Spleen (tissue), 11 donors: ENCODE results near the gene SERPINE1. TPM values are rescaled to one million over a fixed set of nuclear protein-coding genes. Genes with fewer than 3 reads are reported as not detected.
"Not testable (repeated sequence)": the region's sequence is repeated elsewhere in the genome, so short reads cannot be mapped to it uniquely, and the experiment has no call there.

Experiments
- DNase-seq: peaks from one replicate; pipeline ENCODE4 v3.0.0-alpha.2; 2020
- H3K27ac ChIP-seq, 8 donors: fragments of 200-600 bp; sonication (generic) in 7 of 8; 1 replicate in 4 of 8; 2 replicates in 4 of 8; pipeline versions ENCODE4 v1.5.0 to v1.8.0; 2016 to 2021; ENCODE audit warnings: inconsistent platforms in 4 of 8, mild to moderate bottlenecking in 4 of 8, moderate library complexity in 1 of 8
- H3K27me3 ChIP-seq, 7 donors: fragments of 200-600 bp; sonication (generic) in 6 of 7; replicated peaks in 1 of 7; 1 replicate in 4 of 7; 2 replicates in 3 of 7; pipeline versions ENCODE4 v1.5.0 to v1.8.0; 2016 to 2021; ENCODE audit warnings: inconsistent platforms in 3 of 7, mild to moderate bottlenecking in 1 of 7
- H3K36me3 ChIP-seq, 6 donors: fragments of 200-600 bp; sonication (generic) in 5 of 6; 1 replicate in 4 of 6; 2 replicates in 2 of 6; pipeline versions ENCODE4 v1.5.0 to v1.8.0; 2016 to 2021; ENCODE audit warnings: inconsistent platforms in 2 of 6
- H3K4me1 ChIP-seq, 6 donors: fragments of 200-600 bp; sonication (generic) in 5 of 6; 1 replicate in 3 of 6; 2 replicates in 3 of 6; pipeline versions ENCODE4 v1.5.0 to v1.8.0; 2016 to 2021; ENCODE audit warnings: inconsistent platforms in 3 of 6
- H3K4me3 ChIP-seq, 8 donors: fragments of 200-600 bp; sonication (generic) in 7 of 8; 1 replicate in 4 of 8; 2 replicates in 4 of 8; pipeline versions ENCODE4 v1.5.0 to v1.8.0; 2016 to 2021; ENCODE audit warnings: inconsistent platforms in 4 of 8, mild to moderate bottlenecking in 4 of 8, moderate library complexity in 2 of 8
- H3K9me3 ChIP-seq, 8 donors: fragments of 200-600 bp; sonication (generic) in 7 of 8; 1 replicate in 4 of 8; 2 replicates in 4 of 8; pipeline versions ENCODE4 v1.5.0 to v1.8.0; 2016 to 2021; ENCODE audit warnings: inconsistent platforms in 4 of 8
- CTCF ChIP-seq, 11 experiments: fragments of 200-600 bp in 7 of 11; fragments of 450-650 bp in 4 of 11; sonication (generic) in 4 of 11; IDR thresholded peaks in 8 of 11; conservative IDR thresholded peaks in 3 of 11; 1 replicate in 7 of 11; 2 replicates in 4 of 11; pipeline versions ENCODE4 v1.4.0 to v1.8.0; 2016 to 2021; ENCODE audit warnings: antibody characterized with exemption in 11 of 11, inconsistent platforms in 4 of 11, mild to moderate bottlenecking in 1 of 11
- POLR2A ChIP-seq, 3 donors: fragments of 450-650 bp; IDR thresholded peaks; one replicate each; pipeline ENCODE4 v1.5.1; 2017; ENCODE audit warnings: antibody characterized with exemption in 3 of 3, mild to moderate bottlenecking in 1 of 3
- POLR2AphosphoS5 ChIP-seq, 3 donors: sonication (generic); formaldehyde crosslinking; IDR thresholded peaks; one replicate each; pipeline ENCODE4 v1.5.1; 2017; ENCODE audit warnings: antibody characterized with exemption in 3 of 3
- WGBS, 5 donors: extraction: QIAGEN DNeasy Blood & Tissue Kit in 3 of 5; methylation state at CpG; one replicate each; pipeline versions ENCODE4 v1.1.5 to v1.1.7; 2013 to 2018; 5-methylcytosine and 5-hydroxymethylcytosine counted together
- intact Hi-C: fragments of 100-400 bp; cut with DNase I; formaldehyde crosslinking; loops from one replicate; pipeline ENCODE4 v1.15.0; 2023; ENCODE audit warnings: low total_unique reads
- polyA plus RNA-seq, 3 donors: library from polyadenylated mRNA; stranded (reverse); fragments of 200-250 nt; gene quantifications; one replicate each; pipeline ENCODE4 v1.2.1, GENCODE V29; 2013
- total RNA-seq, 7 donors: library from RNA; depleted of rRNA in 3 of 7; stranded (reverse); fragments of >200 nt in 3 of 7; fragmentation: NEBNext Ultra II Directional in 4 of 7; extraction: Animal tissue kit (Norgen Biotek cat#: 25700) in 4 of 7; gene quantifications; one replicate each; pipeline versions ENCODE4 v1.1.0 to v1.2.1, GENCODE V29; 2016 to 2021
- donor health status: healthy with polysubstance abuse.
- donor health status: DM: no; HTN: no; CAD: no; lungs with moderate emphysema.
- donor health status: DM: no; HTN: no; CAD: no.
- donor health status: Bipolar disorder and iron deficiency.
- donor health status: healthy.
- donor health status: DM: no; HTN: no; CAD: no.
- donor health status: DM: yes; HTN: yes; CAD: no.

The SERPINE1 gene
- total and polyA plus RNA-seq, 10 donors: 2.2 to 46.4 (median 4.7) TPM

DNA sequence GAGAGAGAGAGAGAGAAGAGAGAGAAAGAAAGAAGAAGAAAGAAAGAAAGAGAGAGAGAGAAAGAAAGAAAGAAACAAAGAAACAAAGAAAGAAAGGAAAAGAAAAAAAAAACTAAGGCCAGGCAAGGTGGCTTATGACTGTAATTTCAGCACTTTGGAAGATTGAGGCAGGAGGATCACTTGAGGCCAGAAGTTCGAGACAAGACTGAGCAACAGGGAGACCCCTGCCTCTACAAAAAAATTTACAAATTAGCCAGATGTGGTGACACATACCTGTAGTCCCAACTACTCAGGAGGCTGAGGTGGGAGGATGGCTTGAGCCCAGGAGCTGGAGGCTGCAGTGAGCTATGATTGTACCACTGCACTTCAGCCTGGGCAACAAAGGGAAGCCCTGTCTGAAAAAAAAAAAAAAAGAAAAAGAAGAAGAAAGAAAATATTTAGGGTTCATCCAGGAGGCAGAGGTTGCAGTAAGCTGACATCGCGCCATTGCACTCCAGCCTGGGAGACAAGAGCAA lies 2.8 kb downstream of the SERPINE1 start:
- no peak overlapping the region for H3K27ac ChIP-seq
- intact Hi-C loops: no loop called here

GRCh38 chr7:101132626-101133600 lies 6.0 kb downstream of the SERPINE1 start:
- H3K9me3 ChIP-seq, H3K27ac ChIP-seq, H3K4me3 ChIP-seq, intact Hi-C loops, DNase-seq: not testable (repeated sequence)
- peaks cover 0 to 33% (median 0%) of the 10 kb centered on the region in 6 donors for H3K36me3 ChIP-seq
- H3K27me3 ChIP-seq: peaks cover 0 to 63% (median 0%) of the 10 kb centered on the region in 7 donors
- WGBS, 5 donors: 83 to 92% (median 87%) methylated on average over 18 of the region's 18 CpGs
- H3K4me1 ChIP-seq: peaks cover 2 to 21% (median 5%) of the 10 kb centered on the region in 6 donors

More for the DNA sequence above, 2.8 kb downstream of the SERPINE1 start:
- H3K36me3 ChIP-seq: peaks cover 0 to 24% (median 0%) of the 10 kb centered on the region in 6 donors
- TF ChIP-seq POLR2A (IDR thresholded peaks at IDR 0.05) (no peak), POLR2AphosphoS5 (IDR thresholded peaks at IDR 0.05) (no peak), CTCF (IDR thresholded peaks at IDR 0.05 in 8 of 11, conservative IDR thresholded peaks at IDR 0.05 in 3 of 11) (no peak)
- peaks cover 0 to 67% (median 0%) of the 10 kb centered on the region in 7 donors for H3K27me3 ChIP-seq
- DNase-seq: no peak
- no peak overlapping the region for H3K4me3 ChIP-seq
- H3K9me3 ChIP-seq: no peaks in the 10 kb centered on the region
- WGBS, 5 donors: 81 to 90% (median 87%) methylated on average over 3 of the region's 3 CpGs
- peaks cover 12 to 43% (median 27%) of the 10 kb centered on the region in 6 donors for H3K4me1 ChIP-seq

DNA sequence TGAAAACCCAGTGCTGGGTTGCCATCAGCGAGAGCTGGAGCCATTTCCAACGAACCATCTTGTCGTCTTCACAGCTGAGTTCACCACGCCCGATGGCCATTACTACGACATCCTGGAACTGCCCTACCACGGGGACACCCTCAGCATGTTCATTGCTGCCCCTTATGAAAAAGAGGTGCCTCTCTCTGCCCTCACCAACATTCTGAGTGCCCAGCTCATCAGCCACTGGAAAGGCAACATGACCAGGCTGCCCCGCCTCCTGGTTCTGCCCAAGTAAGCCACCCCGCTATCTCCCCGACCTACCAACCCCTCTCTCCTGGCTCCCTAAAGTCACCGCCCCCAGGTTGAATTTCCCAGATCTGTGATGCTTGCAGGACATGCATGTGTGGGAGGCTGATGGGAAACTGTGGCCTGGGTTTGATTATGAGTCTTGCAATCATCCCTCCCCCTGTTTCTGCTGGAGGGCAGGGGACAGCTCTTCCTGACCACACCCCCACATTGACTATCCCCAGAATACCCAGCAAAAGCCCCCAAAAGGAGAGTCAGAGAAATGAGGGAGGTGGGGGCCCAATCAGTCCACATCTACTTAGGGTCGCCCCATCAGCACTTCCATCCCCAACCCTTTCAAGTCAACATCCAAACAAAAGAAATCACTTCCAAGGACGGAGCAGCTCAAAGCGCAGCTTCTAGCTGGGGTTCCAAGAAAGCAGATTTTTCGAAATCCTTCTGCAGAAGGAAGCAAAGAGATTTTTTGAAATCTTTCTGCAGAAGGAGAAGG lies 6.9 kb downstream of the SERPINE1 start:
- Histone ChIP-seq H3K4me1 (peaks cover 9 to 24% (median 13%) of the 10 kb centered on the region in 6 donors), H3K9me3 (no peaks in the 10 kb centered on the region), H3K4me3 (no peak overlapping the region), H3K27me3 (peaks cover 0 to 61% (median 0%) of the 10 kb centered on the region in 7 donors), H3K27ac (no peak overlapping the region), H3K36me3 (peaks cover 0 to 33% (median 0%) of the 10 kb centered on the region in 6 donors)
- intact Hi-C loops: no loop called here
- no peak for DNase-seq
- 75 to 81% (median 77%) methylated on average over 15 of the region's 15 CpGs for WGBS, 5 donors
- TF ChIP-seq CTCF (IDR thresholded peaks at IDR 0.05 in 8 of 11, conservative IDR thresholded peaks at IDR 0.05 in 3 of 11) (no peak), POLR2A (IDR thresholded peaks at IDR 0.05) (no peak), POLR2AphosphoS5 (IDR thresholded peaks at IDR 0.05) (no peak)

DNA sequence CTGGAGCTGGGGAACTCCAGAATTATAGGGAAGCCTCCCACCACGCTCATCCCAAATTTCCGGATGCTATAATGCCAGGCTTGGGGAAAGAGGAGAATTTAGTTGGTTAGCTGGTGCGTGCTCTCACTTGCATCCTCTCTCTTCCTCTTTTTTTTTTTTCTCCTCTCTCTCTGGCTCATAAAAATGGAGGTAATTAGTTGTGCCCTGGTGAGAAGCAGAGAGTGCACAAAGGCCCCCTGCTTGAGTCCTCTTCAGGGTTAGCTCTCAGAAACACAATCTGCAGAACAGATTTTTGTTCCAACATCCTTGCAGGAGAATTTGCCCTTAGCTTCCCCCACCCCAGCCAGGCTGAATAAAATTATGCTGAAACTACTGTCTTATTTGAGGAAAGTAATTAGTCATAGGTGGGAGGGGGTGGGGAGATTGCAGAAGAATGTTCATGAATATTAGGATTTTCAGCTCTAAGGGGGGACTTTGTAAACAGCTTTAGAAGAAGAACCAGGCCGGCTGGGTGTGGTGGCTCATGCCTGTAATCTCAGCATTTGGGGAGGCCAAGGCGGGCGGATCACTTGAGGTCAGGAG lies 7.6 kb downstream of the SERPINE1 start:
- no peaks in the 10 kb centered on the region for H3K9me3 ChIP-seq
- peaks cover 0 to 33% (median 0%) of the 10 kb centered on the region in 6 donors for H3K36me3 ChIP-seq
- DNase-seq: no peak
- intact Hi-C loops: no loop called here
- WGBS, 5 donors: 66 to 80% (median 73%) methylated on average over 6 of the region's 6 CpGs
- H3K27me3 ChIP-seq: peaks cover 0 to 58% (median 0%) of the 10 kb centered on the region in 7 donors
- H3K4me3 ChIP-seq: no peak overlapping the region
- TF ChIP-seq POLR2AphosphoS5 (IDR thresholded peaks at IDR 0.05): no peak
- TF ChIP-seq POLR2A (IDR thresholded peaks at IDR 0.05): no peak
- H3K4me1 ChIP-seq: peaks cover 9 to 27% (median 16%) of the 10 kb centered on the region in 6 donors
- no peak overlapping the region for H3K27ac ChIP-seq
